ENCODE results near the gene CUBN. TPM values are rescaled to one million over a fixed set of nuclear protein-coding genes. Genes with fewer than 3 reads are reported as not detected.

CUBN gene
- total RNA-seq, 3 donors from 2014 or later (not counting 1 experiment from before 2014, with no cell fraction given) = 4.7 to 5.6 (median 5.1) TPM

DNA sequence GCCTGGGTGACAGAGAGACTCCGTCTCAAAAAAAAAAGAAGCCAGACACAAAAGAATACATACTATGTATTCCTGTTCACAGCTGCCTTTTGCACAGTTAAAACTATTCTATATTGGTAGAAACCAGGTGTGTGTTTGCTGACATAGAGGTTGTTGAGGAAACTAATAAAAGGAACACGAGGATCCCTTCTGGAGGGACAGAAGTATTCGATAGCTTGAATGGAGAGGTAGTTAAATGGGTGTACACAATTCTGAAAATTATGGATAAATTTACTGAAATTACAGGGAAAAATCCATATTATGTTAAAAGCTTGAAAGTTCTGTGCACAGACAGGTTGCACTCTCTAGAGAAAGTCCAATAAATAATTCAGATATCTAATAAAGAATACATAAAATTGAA is 71.5 kb downstream of the CUBN start:
- Histone ChIP-seq H3K36me3 (ENCODE audit: control insufficient read depth, insufficient read depth, low read length) (no peaks in the 10 kb centered on the region), H3K9me3 (ENCODE audit: control insufficient read depth, insufficient read depth, low read length) (no peaks in the 10 kb centered on the region), H3K4me1 (ENCODE audit: control insufficient read depth, insufficient read depth, low read length) (no peaks in the 10 kb centered on the region), H3K27ac (ENCODE audit: low read length) (no peak overlapping the region), H3K27me3 (ENCODE audit: control insufficient read depth, insufficient read depth, low read length) (no peaks in the 10 kb centered on the region), H3K4me3 (ENCODE audit: low read length) (no peak overlapping the region)
- no peaks in the 10 kb centered on the region for H3K4me1 Mint-ChIP-seq
- H3K27me3 Mint-ChIP-seq (ENCODE audit: low read depth in 2 of 2) = no peaks in the 10 kb centered on the region
- WGBS (ENCODE audit: insufficient coverage) = 92% methylated on average over 2 of the region's 3 CpGs
- H3K27ac Mint-ChIP-seq = no peak overlapping the region
- intact Hi-C loops (cut with micrococcal nuclease) = no loop called here
- DNase-seq = no peak
- TF ChIP-seq, protein P1, sequence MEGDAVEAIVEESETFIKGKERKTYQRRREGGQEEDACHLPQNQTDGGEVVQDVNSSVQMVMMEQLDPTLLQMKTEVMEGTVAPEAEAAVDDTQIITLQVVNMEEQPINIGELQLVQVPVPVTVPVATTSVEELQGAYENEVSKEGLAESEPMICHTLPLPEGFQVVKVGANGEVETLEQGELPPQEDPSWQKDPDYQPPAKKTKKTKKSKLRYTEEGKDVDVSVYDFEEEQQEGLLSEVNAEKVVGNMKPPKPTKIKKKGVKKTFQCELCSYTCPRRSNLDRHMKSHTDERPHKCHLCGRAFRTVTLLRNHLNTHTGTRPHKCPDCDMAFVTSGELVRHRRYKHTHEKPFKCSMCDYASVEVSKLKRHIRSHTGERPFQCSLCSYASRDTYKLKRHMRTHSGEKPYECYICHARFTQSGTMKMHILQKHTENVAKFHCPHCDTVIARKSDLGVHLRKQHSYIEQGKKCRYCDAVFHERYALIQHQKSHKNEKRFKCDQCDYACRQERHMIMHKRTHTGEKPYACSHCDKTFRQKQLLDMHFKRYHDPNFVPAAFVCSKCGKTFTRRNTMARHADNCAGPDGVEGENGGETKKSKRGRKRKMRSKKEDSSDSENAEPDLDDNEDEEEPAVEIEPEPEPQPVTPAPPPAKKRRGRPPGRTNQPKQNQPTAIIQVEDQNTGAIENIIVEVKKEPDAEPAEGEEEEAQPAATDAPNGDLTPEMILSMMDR (IDR thresholded peaks at IDR 0.05) = no peak
- ATAC-seq = no peak
- H3K4me3 Mint-ChIP-seq = no peak overlapping the region
- H3K36me3 Mint-ChIP-seq = no peaks in the 10 kb centered on the region
- H3K9me3 Mint-ChIP-seq = no peaks in the 10 kb centered on the region

DNA sequence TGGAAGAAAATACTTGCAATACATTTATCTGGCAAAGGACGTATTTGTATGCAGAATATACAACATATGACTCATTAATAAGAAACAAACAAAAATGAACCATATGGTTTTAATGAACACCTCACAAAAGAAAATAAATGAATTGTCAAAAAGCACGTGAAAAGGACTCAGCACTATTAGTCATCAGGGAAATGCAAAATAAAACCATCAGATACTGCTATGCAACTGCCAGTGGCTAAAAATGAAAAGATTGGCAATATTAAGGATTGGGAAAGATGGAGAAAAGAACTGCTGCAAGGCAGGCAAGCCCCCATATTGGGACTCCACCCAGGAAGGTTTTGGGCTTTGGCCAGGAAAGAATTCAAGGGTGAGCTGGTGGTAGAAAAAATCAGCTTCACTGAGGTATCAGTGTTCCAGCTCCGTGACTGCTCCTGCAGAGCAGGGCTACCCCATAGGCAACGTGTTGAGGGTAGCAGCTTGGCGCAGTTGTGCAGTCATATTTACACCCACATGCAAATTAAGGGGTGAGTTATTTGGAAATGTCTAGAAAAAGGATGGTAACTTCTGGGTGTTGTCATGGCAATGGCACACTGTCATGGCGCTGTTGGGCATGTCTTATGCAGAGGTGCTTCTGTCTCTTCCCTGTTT is 72.7 kb downstream of the CUBN start:
- 67% methylated on average over 3 of the region's 6 CpGs for WGBS (ENCODE audit: insufficient coverage)
- H3K36me3 ChIP-seq (ENCODE audit: control insufficient read depth, insufficient read depth, low read length) = no peaks in the 10 kb centered on the region
- H3K4me1 ChIP-seq (ENCODE audit: control insufficient read depth, insufficient read depth, low read length) = no peaks in the 10 kb centered on the region
- no peak overlapping the region for H3K4me3 ChIP-seq (ENCODE audit: low read length)
- Mint-ChIP-seq H3K36me3 (peaks cover 2% of the 10 kb centered on the region), H3K9me3 (peaks cover 1 to 2% of the 10 kb centered on the region in 2 donors), H3K27ac (no peak overlapping the region), H3K4me1 (no peaks in the 10 kb centered on the region), H3K4me3 (no peak overlapping the region), H3K27me3 (ENCODE audit: low read depth in 2 of 2) (no peaks in the 10 kb centered on the region)
- no peak overlapping the region for H3K27ac ChIP-seq (ENCODE audit: low read length)
- ATAC-seq (no peak), DNase-seq (no peak)
- peaks cover 1% of the 10 kb centered on the region for H3K9me3 ChIP-seq (ENCODE audit: control insufficient read depth, insufficient read depth, low read length)
- intact Hi-C loops (cut with micrococcal nuclease) = no loop called here
- H3K27me3 ChIP-seq (ENCODE audit: control insufficient read depth, insufficient read depth, low read length) = no peaks in the 10 kb centered on the region
- TF ChIP-seq, protein P1 (IDR thresholded peaks at IDR 0.05) = no peak

DNA sequence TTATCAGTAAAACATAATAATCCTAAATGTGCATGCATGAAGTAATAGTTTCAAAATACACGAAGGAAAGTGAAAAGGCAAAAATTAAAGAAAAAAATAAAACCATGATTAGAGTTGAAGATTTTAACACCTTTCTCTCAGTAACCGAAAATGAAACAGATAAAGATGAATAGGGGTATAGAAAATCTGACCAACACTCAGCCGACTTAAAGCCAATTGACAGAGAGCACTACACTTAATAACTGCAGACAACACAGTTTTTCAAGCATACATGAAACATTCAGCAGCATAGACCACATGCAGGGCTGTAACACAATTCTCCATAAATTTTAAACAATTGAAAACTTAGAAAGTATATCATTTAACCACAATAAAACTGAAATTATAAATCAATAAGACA is 76.1 kb downstream of the CUBN start:
- TF ChIP-seq, protein P1 (IDR thresholded peaks at IDR 0.05) = no peak
- no CpG with 5 or more reads among the region's 3 CpGs for whole genome bisulfite sequencing (ENCODE audit: insufficient coverage)
- no peak overlapping the region for H3K27ac Mint-ChIP-seq

DNA sequence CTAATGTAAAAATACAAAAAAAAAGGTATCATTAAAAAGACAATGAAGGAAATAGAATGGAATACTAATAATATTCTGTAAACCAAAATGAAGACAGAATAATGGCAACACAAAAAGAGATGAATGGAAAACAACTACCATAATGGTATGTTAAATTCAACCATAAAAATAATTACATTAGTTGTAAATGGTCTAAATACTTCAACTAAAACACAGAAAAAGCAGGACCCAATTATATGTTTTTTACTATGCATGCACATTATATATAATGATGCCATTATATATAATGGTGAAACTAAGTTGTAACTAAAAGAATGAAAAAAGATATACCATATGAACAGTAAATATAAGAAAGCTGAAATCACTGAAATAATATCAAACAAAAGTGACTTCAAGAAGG is 76.5 kb downstream of the CUBN start:
- Mint-ChIP-seq H3K27ac (no peak overlapping the region), H3K4me3 (no peak overlapping the region), H3K36me3 (peaks cover 17% of the 10 kb centered on the region), H3K4me1 (no peaks in the 10 kb centered on the region), H3K9me3 (peaks cover 5 to 6% of the 10 kb centered on the region in 2 donors), H3K27me3 (ENCODE audit: low read depth in 2 of 2) (no peaks in the 10 kb centered on the region)
- Histone ChIP-seq H3K9me3 (ENCODE audit: control insufficient read depth, insufficient read depth, low read length) (peaks cover 2% of the 10 kb centered on the region), H3K36me3 (ENCODE audit: control insufficient read depth, insufficient read depth, low read length) (no peaks in the 10 kb centered on the region), H3K4me3 (ENCODE audit: low read length) (no peak overlapping the region), H3K4me1 (ENCODE audit: control insufficient read depth, insufficient read depth, low read length) (no peaks in the 10 kb centered on the region), H3K27me3 (ENCODE audit: control insufficient read depth, insufficient read depth, low read length) (no peaks in the 10 kb centered on the region), H3K27ac (ENCODE audit: low read length) (no peak overlapping the region)
- no peak for DNase-seq
- intact Hi-C loops (cut with micrococcal nuclease) = no loop called here
- no peak for ATAC-seq
- TF ChIP-seq, protein P1 (IDR thresholded peaks at IDR 0.05) = no peak

More for the DNA sequence above, 76.1 kb downstream of the CUBN start:
- no peaks in the 10 kb centered on the region for H3K4me1 ChIP-seq (ENCODE audit: control insufficient read depth, insufficient read depth, low read length)
- Mint-ChIP-seq H3K9me3 (peaks cover 5 to 6% of the 10 kb centered on the region in 2 donors), H3K27me3 (ENCODE audit: low read depth in 2 of 2) (no peaks in the 10 kb centered on the region), H3K4me3 (no peak overlapping the region), H3K36me3 (peaks cover 17% of the 10 kb centered on the region), H3K4me1 (no peaks in the 10 kb centered on the region)
- H3K27me3 ChIP-seq (ENCODE audit: control insufficient read depth, insufficient read depth, low read length) = no peaks in the 10 kb centered on the region
- ATAC-seq (peak in 1 of 3 donors; percentile 46), DNase-seq (no peak)
- intact Hi-C loops (cut with micrococcal nuclease) = no loop called here
- H3K4me3 ChIP-seq (ENCODE audit: low read length) = no peak overlapping the region
- peaks cover 2% of the 10 kb centered on the region for H3K9me3 ChIP-seq (ENCODE audit: control insufficient read depth, insufficient read depth, low read length)
- H3K27ac ChIP-seq (ENCODE audit: low read length) = no peak overlapping the region
- H3K36me3 ChIP-seq (ENCODE audit: control insufficient read depth, insufficient read depth, low read length) = no peaks in the 10 kb centered on the region

All from natural killer cell (primary cell).